ENCODE data around the gene CHTF18. TPM values are rescaled to one million over a fixed set of nuclear protein-coding genes. Genes with fewer than 3 reads are reported as not detected.

CHTF18 gene
- total and polyA plus RNA-seq, 8 donors, result 18.8 to 35.5 (median 24.4) TPM

GRCh38 chr16:824601-825000, 36.2 kb downstream of the CHTF18 start:
- no peak for DNase-seq
- Histone ChIP-seq H3K9me3 (no peaks in the 10 kb centered on the region), H3K27ac (no peak overlapping the region), H3K4me1 (no peaks in the 10 kb centered on the region), H3K36me3 (no peaks in the 10 kb centered on the region), H3K27me3 (peaks cover 0 to 55% of the 10 kb centered on the region in 2 donors), H3K4me3 (no peak overlapping the region)
- intact Hi-C loops (cut with DNase I), result no loop called here
- TF ChIP-seq CTCF (IDR thresholded peaks at IDR 0.05), result no peak
- no peak for ATAC-seq

- H3K4me3 ChIP-seq, result no peak overlapping the region
- no peaks in the 10 kb centered on the region for H3K9me3 ChIP-seq
- DNase-seq (peak in 2 of 4 donors; percentile 12 to 39), ATAC-seq (peak; percentile 31)
- no peak for TF ChIP-seq CTCF (IDR thresholded peaks at IDR 0.05)
- no peak overlapping the region for H3K27ac ChIP-seq
- H3K27me3 ChIP-seq, result peaks cover 0 to 48% of the 10 kb centered on the region in 2 donors
- H3K4me1 ChIP-seq, result no peaks in the 10 kb centered on the region
- intact Hi-C loops (cut with DNase I), result no loop called here
- no peaks in the 10 kb centered on the region for H3K36me3 ChIP-seq
Measured at GRCh38 chr16:825341-826061, 37.1 kb downstream of the CHTF18 start.

GRCh38 chr16:827513-827912, 39.1 kb downstream of the CHTF18 start:
- intact Hi-C loops (cut with DNase I), result no loop called here
- Histone ChIP-seq H3K9me3 (no peaks in the 10 kb centered on the region), H3K27ac (no peak overlapping the region), H3K4me3 (no peak overlapping the region), H3K4me1 (peaks cover 0 to 5% of the 10 kb centered on the region in 2 donors), H3K27me3 (peaks cover 0 to 45% of the 10 kb centered on the region in 2 donors), H3K36me3 (no peaks in the 10 kb centered on the region)
- DNase-seq (no peak), ATAC-seq (no peak)
- no peak for TF ChIP-seq CTCF (IDR thresholded peaks at IDR 0.05)

GRCh38 chr16:828891-829290, 40.5 kb downstream of the CHTF18 start:
- Histone ChIP-seq H3K4me1 (peaks cover 0 to 5% of the 10 kb centered on the region in 2 donors), H3K27ac (no peak overlapping the region), H3K4me3 (no peak overlapping the region), H3K27me3 (peaks cover 0 to 39% of the 10 kb centered on the region in 2 donors), H3K36me3 (no peaks in the 10 kb centered on the region), H3K9me3 (no peaks in the 10 kb centered on the region)
- DNase-seq (no peak), ATAC-seq (no peak)
- no peak for TF ChIP-seq CTCF (IDR thresholded peaks at IDR 0.05)
- intact Hi-C loops (cut with DNase I), result no loop called here

- Histone ChIP-seq H3K4me3 (no peak overlapping the region), H3K36me3 (no peaks in the 10 kb centered on the region), H3K27ac (no peak overlapping the region), H3K27me3 (peaks cover 0 to 25% of the 10 kb centered on the region in 2 donors), H3K4me1 (peaks cover 0 to 5% of the 10 kb centered on the region in 2 donors), H3K9me3 (peaks cover 0 to 6% of the 10 kb centered on the region in 2 donors)
- ATAC-seq, result no peak
- intact Hi-C loops (cut with DNase I), result no loop called here
- DNase-seq, result no peak
- TF ChIP-seq CTCF (IDR thresholded peaks at IDR 0.05), result no peak
Measured at GRCh38 chr16:830107-830870, 41.9 kb downstream of the CHTF18 start.
